Natural killer cell (primary cell): Measurements from ENCODE around the gene AMPD3. TPM values are rescaled to one million over a fixed set of nuclear protein-coding genes. Genes with fewer than 3 reads are reported as not detected.

ENCODE experiments used
- ATAC-seq, 3 donors: fragments of 150-1000 bp in 2 of 3; fragments of 200-7000 bp in 1 of 3; cut with Tn5 transposase; 1 replicate in 1 of 3; 2 replicates in 2 of 3; pipeline ENCODE4 v1.10.0; 2021; ENCODE audit warnings: mild to moderate bottlenecking in 2 of 3, moderate library complexity in 2 of 3
- DNase-seq, 2 donors: peaks; one replicate each; pipeline versions ENCODE4 v3.0.0 to v3.0.0-alpha.2; 2013 to 2021; ENCODE audit warnings: mixed read lengths in 1 of 2
- H3K27ac ChIP-seq: one replicate; pipeline ENCODE4 v1.5.1; 2013; ENCODE audit warnings: mild to moderate bottlenecking, low read length
- H3K27me3 ChIP-seq: one replicate; pipeline ENCODE4 v1.6.1; 2013; ENCODE audit warnings: low read length; ENCODE audit not compliant: control insufficient read depth, insufficient read depth
- H3K36me3 ChIP-seq: one replicate; pipeline ENCODE4 v1.6.1; 2013; ENCODE audit warnings: low read length; ENCODE audit not compliant: control insufficient read depth, insufficient read depth
- H3K4me1 ChIP-seq: one replicate; pipeline ENCODE4 v1.6.1; 2013; ENCODE audit warnings: low read length; ENCODE audit not compliant: control insufficient read depth, insufficient read depth
- H3K4me3 ChIP-seq: one replicate; pipeline ENCODE4 v1.5.1; 2013; ENCODE audit warnings: low read length
- H3K9me3 ChIP-seq: one replicate; pipeline ENCODE4 v1.6.1; 2013; ENCODE audit warnings: low read length; ENCODE audit not compliant: control insufficient read depth, insufficient read depth
- H3K27ac Mint-ChIP-seq, 2 donors: one replicate each; pipeline ENCODE4 v1.8.0; 2022; ENCODE audit warnings: mild to moderate bottlenecking in 2 of 2, mixed read lengths in 2 of 2, moderate library complexity in 1 of 2
- H3K27me3 Mint-ChIP-seq, 2 donors: one replicate each; pipeline ENCODE4 v1.8.0; 2022; ENCODE audit warnings: low read depth in 2 of 2, mixed read lengths in 2 of 2
- H3K36me3 Mint-ChIP-seq: one replicate; pipeline ENCODE4 v1.8.0; 2022; ENCODE audit warnings: mixed read lengths
- H3K4me1 Mint-ChIP-seq, 2 donors: one replicate each; pipeline ENCODE4 v1.8.0; 2022; ENCODE audit warnings: mixed read lengths in 2 of 2
- H3K4me3 Mint-ChIP-seq: one replicate; pipeline ENCODE4 v1.8.0; 2022; ENCODE audit warnings: mild to moderate bottlenecking, moderate library complexity, mixed read lengths
- H3K9me3 Mint-ChIP-seq, 2 donors: one replicate each; pipeline ENCODE4 v1.8.0; 2022; ENCODE audit warnings: mixed read lengths in 2 of 2
- WGBS: methylation state at CpG from one replicate; pipeline ENCODE4 v1.1.7; 2013; ENCODE audit warnings: missing lambda C conversion rate; ENCODE audit not compliant: insufficient coverage; 5-methylcytosine and 5-hydroxymethylcytosine counted together
- intact Hi-C: fragments of 100-400 bp; cut with micrococcal nuclease; formaldehyde crosslinking; loops from one replicate; pipeline ENCODE4 v1.14.2; 2022
- total RNA-seq, 4 donors: library from RNA; stranded (reverse); fragments of 120-200 nt in 1 of 4; gene quantifications; one replicate each; pipeline versions ENCODE4 v1.2.3 to v1.2.4, GENCODE V29; 2013 to 2022
- TF ChIP-seq, protein P1 (sequence below): fragments of 200-600 bp; IDR thresholded peaks from one replicate; pipeline ENCODE4 v1.8.0; 2022; ENCODE audit warnings: antibody characterized with exemption

AMPD3 gene
- total RNA-seq, 3 donors from 2014 or later (not counting 1 experiment from before 2014, with no cell fraction given), result 5.5 to 9.2 (median 6.8) TPM

DNA sequence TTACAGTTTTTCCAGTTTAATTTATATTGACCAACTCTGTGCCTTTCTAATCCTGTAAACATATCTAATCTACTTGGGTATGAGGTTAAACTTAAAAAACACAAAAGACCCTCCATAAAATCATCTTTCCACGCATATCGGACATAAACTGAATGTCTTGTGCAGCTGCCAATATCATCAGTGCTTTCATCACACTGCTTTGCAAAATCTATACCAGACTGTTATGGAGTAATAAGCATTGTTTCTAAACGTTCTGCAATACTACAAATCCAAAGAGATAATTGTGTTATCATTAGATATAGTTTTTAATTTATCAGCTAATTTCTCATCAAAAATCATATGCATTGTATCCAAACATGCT, 36.1 kb upstream of the AMPD3 start:
- TF ChIP-seq, protein P1, sequence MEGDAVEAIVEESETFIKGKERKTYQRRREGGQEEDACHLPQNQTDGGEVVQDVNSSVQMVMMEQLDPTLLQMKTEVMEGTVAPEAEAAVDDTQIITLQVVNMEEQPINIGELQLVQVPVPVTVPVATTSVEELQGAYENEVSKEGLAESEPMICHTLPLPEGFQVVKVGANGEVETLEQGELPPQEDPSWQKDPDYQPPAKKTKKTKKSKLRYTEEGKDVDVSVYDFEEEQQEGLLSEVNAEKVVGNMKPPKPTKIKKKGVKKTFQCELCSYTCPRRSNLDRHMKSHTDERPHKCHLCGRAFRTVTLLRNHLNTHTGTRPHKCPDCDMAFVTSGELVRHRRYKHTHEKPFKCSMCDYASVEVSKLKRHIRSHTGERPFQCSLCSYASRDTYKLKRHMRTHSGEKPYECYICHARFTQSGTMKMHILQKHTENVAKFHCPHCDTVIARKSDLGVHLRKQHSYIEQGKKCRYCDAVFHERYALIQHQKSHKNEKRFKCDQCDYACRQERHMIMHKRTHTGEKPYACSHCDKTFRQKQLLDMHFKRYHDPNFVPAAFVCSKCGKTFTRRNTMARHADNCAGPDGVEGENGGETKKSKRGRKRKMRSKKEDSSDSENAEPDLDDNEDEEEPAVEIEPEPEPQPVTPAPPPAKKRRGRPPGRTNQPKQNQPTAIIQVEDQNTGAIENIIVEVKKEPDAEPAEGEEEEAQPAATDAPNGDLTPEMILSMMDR, result no peak
- Mint-ChIP-seq H3K4me3 (no peak overlapping the region), H3K36me3 (peaks cover 9% of the 10 kb centered on the region), H3K27ac (no peak overlapping the region), H3K9me3 (peaks cover 0 to 4% of the 10 kb centered on the region in 2 donors), H3K27me3 (peaks cover 6 to 31% of the 10 kb centered on the region in 2 donors), H3K4me1 (peaks cover 21 to 22% of the 10 kb centered on the region in 2 donors)
- no peaks in the 10 kb centered on the region for H3K9me3 ChIP-seq
- DNase-seq (no peak), ATAC-seq (no peak)
- intact Hi-C loops, result no loop called here
- 100% methylated on average over 2 of the region's 3 CpGs for WGBS
- H3K4me3 ChIP-seq, result no peak overlapping the region
- H3K27me3 ChIP-seq, result no peaks in the 10 kb centered on the region
- H3K27ac ChIP-seq, result no peak overlapping the region
- H3K36me3 ChIP-seq, result no peaks in the 10 kb centered on the region
- peaks cover 19% of the 10 kb centered on the region for H3K4me1 ChIP-seq

GRCh38 chr11:10426475-10426874, 28.6 kb upstream of the AMPD3 start:
- Histone ChIP-seq H3K27ac (no peak overlapping the region), H3K27me3 (peaks cover 3% of the 10 kb centered on the region), H3K4me3 (no peak overlapping the region), H3K4me1 (no peaks in the 10 kb centered on the region), H3K36me3 (no peaks in the 10 kb centered on the region), H3K9me3 (no peaks in the 10 kb centered on the region)
- no peak for DNase-seq
- no peak overlapping the region for H3K27ac Mint-ChIP-seq
- intact Hi-C loops, result no loop called here
- no peak overlapping the region for H3K4me3 Mint-ChIP-seq
- TF ChIP-seq, protein P1, result no peak
- peaks cover 0 to 3% of the 10 kb centered on the region in 2 donors for H3K9me3 Mint-ChIP-seq
- 83% methylated on average over 3 of the region's 3 CpGs for WGBS
- H3K36me3 Mint-ChIP-seq, result peaks cover 13% of the 10 kb centered on the region
- no peak for ATAC-seq
- H3K4me1 Mint-ChIP-seq, result peaks cover 4 to 6% of the 10 kb centered on the region in 2 donors
- H3K27me3 Mint-ChIP-seq, result peaks cover 12 to 32% of the 10 kb centered on the region in 2 donors

GRCh38 chr11:10428453-10428852, 26.6 kb upstream of the AMPD3 start:
- WGBS, result 75% methylated on average over 1 of the region's 1 CpG
- no peaks in the 10 kb centered on the region for H3K36me3 ChIP-seq

More at GRCh38 chr11:10428453-10428852, 26.6 kb upstream of the AMPD3 start:
- H3K27ac ChIP-seq, result no peak overlapping the region
- H3K4me1 Mint-ChIP-seq, result peaks cover 4 to 6% of the 10 kb centered on the region in 2 donors
- H3K9me3 Mint-ChIP-seq, result peaks cover 0 to 2% of the 10 kb centered on the region in 2 donors
- H3K27me3 ChIP-seq, result peaks cover 6% of the 10 kb centered on the region
- no peaks in the 10 kb centered on the region for H3K9me3 ChIP-seq
- intact Hi-C loops, result no loop called here
- H3K4me3 ChIP-seq, result no peak overlapping the region
- no peaks in the 10 kb centered on the region for H3K4me1 ChIP-seq
- ATAC-seq (no peak), DNase-seq (no peak)
- H3K27ac Mint-ChIP-seq, result no peak overlapping the region
- TF ChIP-seq, protein P1, result no peak
- peaks cover 8% of the 10 kb centered on the region for H3K36me3 Mint-ChIP-seq
- peaks cover 12 to 43% of the 10 kb centered on the region in 2 donors for H3K27me3 Mint-ChIP-seq
- no peak overlapping the region for H3K4me3 Mint-ChIP-seq
